Mesothelial cell of epicardium (in vitro differentiated cells): ENCODE measurements around the gene TAF9. TPM values are rescaled to one million over a fixed set of nuclear protein-coding genes. Genes with fewer than 3 reads are reported as not detected.
"Not testable (repeated sequence)": the region's sequence is repeated elsewhere in the genome, so short reads cannot be mapped to it uniquely, and the experiment has no call there.

Source experiments
- DNase-seq, 2 experiments: peaks; one replicate each; pipeline ENCODE4 v3.0.0; 2021; ENCODE audit warnings: low spot score in 2 of 2; ENCODE audit not compliant: unreplicated experiment in 2 of 2
- H3K27ac Mint-ChIP-seq: 2 replicates; pipeline ENCODE4 v1.8.0; 2021; ENCODE audit warnings: mixed read lengths
- H3K27me3 Mint-ChIP-seq: 2 replicates; pipeline ENCODE4 v1.8.0; 2021; ENCODE audit warnings: low read depth, mixed read lengths
- H3K36me3 Mint-ChIP-seq: 2 replicates; pipeline ENCODE4 v1.8.0; 2021; ENCODE audit warnings: mixed read lengths
- H3K4me1 Mint-ChIP-seq: 2 replicates; pipeline ENCODE4 v1.8.0; 2021; ENCODE audit warnings: mixed read lengths
- H3K4me3 Mint-ChIP-seq: 2 replicates; pipeline ENCODE4 v1.8.0; 2021; ENCODE audit warnings: mild to moderate bottlenecking, moderate library complexity, mixed read lengths
- H3K9me3 Mint-ChIP-seq: 2 replicates; pipeline ENCODE4 v1.8.0; 2021; ENCODE audit warnings: mixed read lengths
- total RNA-seq: library from RNA; stranded (reverse); gene quantifications from 3 replicates; pipeline ENCODE4 v1.2.1, GENCODE V29; 2021
- TF ChIP-seq, protein P1 (sequence below): fragments of 200-600 bp; sonication (generic); IDR thresholded peaks from one replicate; pipeline ENCODE4 v1.5.0; 2021; ENCODE audit warnings: antibody characterized with exemption; ENCODE audit not compliant: unreplicated experiment

Gene TAF9
- total RNA-seq, 1 donor from 2014 or later, result 49.0 TPM

DNA sequence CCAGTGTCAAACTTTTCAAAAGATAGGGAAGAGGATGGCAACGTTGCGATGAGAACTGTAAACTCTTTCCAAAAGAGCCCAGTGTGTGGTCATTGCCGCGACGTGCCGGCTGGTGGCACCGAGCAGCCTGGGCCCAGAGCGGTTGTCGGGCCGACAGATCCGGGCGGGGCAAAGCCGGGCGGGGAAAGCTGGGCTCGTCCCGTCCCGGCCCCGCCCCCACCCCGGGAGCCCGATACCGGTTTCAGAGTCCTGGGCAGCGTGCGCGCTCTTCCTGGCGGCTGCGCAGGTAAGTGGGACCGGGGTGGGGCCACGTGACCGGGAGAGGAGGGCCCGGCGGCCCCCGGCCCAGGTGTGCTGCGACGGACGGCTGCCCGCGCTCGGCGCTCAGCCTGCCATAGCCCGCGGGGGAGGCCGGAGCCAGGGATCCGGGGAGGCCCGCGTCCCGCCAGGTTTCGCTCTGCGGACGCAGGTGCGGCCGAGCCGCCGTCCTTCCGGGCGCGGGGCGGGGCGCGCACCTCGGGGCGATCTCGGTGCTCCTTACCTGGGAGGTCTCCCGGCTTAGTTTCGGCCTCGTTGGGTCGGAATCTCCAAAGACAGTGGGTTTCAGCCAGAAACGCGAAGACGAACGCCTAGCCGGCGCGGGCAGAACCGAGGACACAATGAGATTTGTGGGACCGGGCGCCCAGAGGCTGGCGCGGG is 45.7 kb upstream of the TAF9 start, which contains the start of gene MARVELD2:
Gene MARVELD2 (plus strand): TSS at position 232 of the 699 bp plus-strand sequence. CDS start 4,270 bp downstream, outside the sequence.
- no peaks in the 10 kb centered on the region for H3K9me3 Mint-ChIP-seq
- peaks cover 7% of the 10 kb centered on the region for H3K4me1 Mint-ChIP-seq
- peaks cover 23% of the 10 kb centered on the region for H3K36me3 Mint-ChIP-seq
- H3K27me3 Mint-ChIP-seq, result peaks cover 25% of the 10 kb centered on the region
- peak within 1 kb of the TSS; percentile 90 for H3K4me3 Mint-ChIP-seq
- H3K27ac Mint-ChIP-seq, result peak within 1 kb of the TSS; percentile 97
- DNase-seq, result peak; percentile 61 to 73
- TF ChIP-seq, protein P1, sequence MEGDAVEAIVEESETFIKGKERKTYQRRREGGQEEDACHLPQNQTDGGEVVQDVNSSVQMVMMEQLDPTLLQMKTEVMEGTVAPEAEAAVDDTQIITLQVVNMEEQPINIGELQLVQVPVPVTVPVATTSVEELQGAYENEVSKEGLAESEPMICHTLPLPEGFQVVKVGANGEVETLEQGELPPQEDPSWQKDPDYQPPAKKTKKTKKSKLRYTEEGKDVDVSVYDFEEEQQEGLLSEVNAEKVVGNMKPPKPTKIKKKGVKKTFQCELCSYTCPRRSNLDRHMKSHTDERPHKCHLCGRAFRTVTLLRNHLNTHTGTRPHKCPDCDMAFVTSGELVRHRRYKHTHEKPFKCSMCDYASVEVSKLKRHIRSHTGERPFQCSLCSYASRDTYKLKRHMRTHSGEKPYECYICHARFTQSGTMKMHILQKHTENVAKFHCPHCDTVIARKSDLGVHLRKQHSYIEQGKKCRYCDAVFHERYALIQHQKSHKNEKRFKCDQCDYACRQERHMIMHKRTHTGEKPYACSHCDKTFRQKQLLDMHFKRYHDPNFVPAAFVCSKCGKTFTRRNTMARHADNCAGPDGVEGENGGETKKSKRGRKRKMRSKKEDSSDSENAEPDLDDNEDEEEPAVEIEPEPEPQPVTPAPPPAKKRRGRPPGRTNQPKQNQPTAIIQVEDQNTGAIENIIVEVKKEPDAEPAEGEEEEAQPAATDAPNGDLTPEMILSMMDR, result no peak

DNA sequence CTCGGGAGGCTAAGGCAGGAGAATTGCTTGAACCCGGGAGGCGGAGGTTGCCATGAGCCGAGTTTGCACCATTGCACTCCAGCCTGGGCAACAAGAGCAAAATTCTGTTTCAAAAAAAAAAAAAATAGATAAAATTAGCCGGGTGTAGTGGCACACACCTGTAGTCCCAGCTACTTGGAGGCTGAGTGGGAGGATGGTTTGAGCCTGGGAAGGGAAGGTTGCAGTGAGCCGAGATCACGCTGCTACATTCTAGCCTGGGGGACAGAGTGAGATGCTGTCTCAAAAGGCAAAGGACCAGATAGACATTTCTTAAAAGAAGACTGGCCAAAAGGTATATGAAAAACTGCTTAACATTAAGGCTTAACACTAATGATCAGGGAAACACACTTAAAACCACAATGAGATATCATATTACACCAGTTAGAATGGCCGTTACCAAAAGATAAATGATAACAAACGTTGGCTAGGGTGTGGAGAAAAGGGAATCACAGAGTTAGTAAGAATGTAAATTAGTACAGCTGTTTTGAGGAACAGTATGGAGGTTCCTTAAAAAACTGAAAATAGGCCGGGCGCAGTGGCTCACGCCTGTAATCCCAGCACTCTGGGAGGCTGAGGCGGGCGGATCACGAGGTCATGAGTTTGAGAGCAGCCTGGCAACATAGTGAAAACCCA is 35.5 kb upstream of the TAF9 start:
- H3K27ac Mint-ChIP-seq, result no peak overlapping the region
- TF ChIP-seq, protein P1, result no peak
- H3K27me3 Mint-ChIP-seq, result no peaks in the 10 kb centered on the region
- no peak for DNase-seq
- H3K4me3 Mint-ChIP-seq, result no peak overlapping the region
- no peaks in the 10 kb centered on the region for H3K9me3 Mint-ChIP-seq
- H3K36me3 Mint-ChIP-seq, result peaks cover 30% of the 10 kb centered on the region
- H3K4me1 Mint-ChIP-seq, result no peaks in the 10 kb centered on the region

DNA sequence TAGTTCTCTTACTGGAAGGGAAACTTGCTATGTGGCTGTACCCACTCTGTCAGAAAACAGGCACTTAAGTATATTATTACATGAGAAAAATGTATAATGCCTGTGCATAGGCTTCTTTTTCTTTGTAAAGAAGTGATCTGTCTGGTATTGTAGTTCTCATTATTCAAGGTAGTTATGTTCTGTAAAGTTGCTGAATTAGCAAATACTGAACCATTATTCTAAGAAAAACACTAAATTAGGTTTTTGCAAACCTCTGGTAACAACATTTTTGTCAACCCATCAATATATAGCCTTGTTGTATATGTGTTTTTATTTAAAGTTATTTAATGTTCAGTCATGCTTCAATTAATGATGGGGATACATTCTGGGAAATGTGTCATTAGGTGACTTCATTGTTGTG is 9.1 kb upstream of the TAF9 start:
- no peaks in the 10 kb centered on the region for H3K27me3 Mint-ChIP-seq
- no peak overlapping the region for H3K4me3 Mint-ChIP-seq
- H3K36me3 Mint-ChIP-seq, result peaks cover 13% of the 10 kb centered on the region
- no peaks in the 10 kb centered on the region for H3K4me1 Mint-ChIP-seq
- no peaks in the 10 kb centered on the region for H3K9me3 Mint-ChIP-seq
- no peak overlapping the region for H3K27ac Mint-ChIP-seq
- no peak for DNase-seq
- TF ChIP-seq, protein P1, result no peak

DNA sequence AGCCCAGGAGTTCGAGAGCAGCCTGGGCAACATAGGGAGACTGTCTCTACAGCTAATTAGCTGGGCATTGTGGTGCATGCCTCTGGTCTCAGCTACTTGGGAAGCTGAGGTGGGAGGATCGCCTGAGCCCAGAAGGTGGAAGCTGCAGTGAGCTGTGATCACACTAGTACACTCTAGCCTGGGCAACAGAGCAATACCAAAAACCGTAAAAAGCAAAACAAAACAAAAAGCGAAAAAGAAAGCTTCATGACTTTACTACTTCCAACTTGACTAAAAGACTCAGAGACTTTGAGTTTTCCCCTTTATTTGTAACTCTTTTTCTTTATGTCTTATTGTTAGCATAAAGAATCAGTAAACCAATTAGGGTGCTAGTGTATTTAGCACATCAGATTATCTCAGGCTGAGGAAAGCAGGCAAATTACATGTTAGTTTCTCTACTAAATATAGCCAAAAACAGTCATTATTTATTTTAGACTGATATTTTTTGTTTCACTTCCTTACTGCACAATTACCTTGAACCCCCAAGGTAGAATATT is 5.7 kb upstream of the TAF9 start:
- H3K36me3 Mint-ChIP-seq, result peaks cover 7% of the 10 kb centered on the region
- H3K27me3 Mint-ChIP-seq, result no peaks in the 10 kb centered on the region
- TF ChIP-seq, protein P1, result no peak
- H3K4me3 Mint-ChIP-seq, result no peak overlapping the region
- H3K27ac Mint-ChIP-seq, result no peak overlapping the region
- no peaks in the 10 kb centered on the region for H3K9me3 Mint-ChIP-seq
- H3K4me1 Mint-ChIP-seq, result peaks cover 8% of the 10 kb centered on the region
- no peak for DNase-seq

DNA sequence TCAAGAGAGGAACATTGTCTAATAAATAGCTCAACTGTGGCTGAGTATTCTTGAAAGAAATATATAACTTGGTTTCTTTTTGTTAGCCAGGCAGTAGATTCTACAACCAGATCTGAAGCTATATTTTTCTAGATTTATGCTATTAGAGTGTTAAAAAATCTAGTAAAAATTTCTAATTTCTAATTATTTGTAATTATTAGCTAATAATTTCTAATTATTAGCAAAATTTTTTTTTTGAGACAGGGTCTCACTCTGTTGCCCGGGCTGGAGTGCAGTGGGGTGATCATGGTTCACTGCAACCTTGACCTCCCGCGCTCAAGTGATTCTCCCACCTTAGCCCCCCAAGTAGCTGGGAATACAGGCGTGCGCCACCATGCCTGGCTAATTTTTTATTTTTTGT is 3.1 kb upstream of the TAF9 start:
- Mint-ChIP-seq H3K4me1 (peaks cover 22% of the 10 kb centered on the region), H3K4me3 (no peak overlapping the region), H3K27ac (peak overlapping the region; percentile 50), H3K36me3 (peaks cover 7% of the 10 kb centered on the region), H3K9me3 (no peaks in the 10 kb centered on the region), H3K27me3 (no peaks in the 10 kb centered on the region)
- TF ChIP-seq, protein P1, result no peak
- no peak for DNase-seq

DNA sequence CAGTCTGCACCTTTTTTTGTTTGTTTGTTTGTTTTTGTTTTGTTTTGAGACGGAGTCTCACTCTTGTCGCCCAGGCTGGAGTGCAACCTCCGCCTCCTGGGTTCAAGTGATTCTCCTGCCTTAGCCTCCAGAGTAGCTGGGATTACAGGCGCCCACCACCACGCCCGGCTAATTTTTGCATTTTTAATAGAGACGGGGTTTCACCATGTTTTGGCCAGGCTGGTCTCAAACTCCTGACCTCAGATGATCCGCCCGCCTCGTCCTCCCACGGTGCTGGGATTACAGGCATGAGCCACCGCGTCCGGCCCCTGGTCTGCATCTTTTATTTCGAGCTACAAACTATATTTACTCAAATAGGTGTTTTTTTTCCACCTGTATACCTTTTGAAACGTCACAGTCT is 1.0 kb upstream of the TAF9 start:
- Mint-ChIP-seq H3K4me1 (peaks cover 24% of the 10 kb centered on the region), H3K27ac (peak overlapping the region; percentile 99), H3K4me3 (peak overlapping the region; percentile 97)
- H3K27me3 Mint-ChIP-seq, H3K36me3 Mint-ChIP-seq, H3K9me3 Mint-ChIP-seq, DNase-seq: not testable (repeated sequence)
